Measurements from ENCODE around the gene SH3GL1.

GRCh38 chr19:4437103-4437502, 36.8 kb upstream of the SH3GL1 start:
- no peak for TF ChIP-seq EZH2 (optimal IDR thresholded peaks at IDR 0.05; ENCODE audit: low read depth, low read length)
- no peak for TF ChIP-seq CTCF (IDR thresholded peaks at IDR 0.05; ENCODE audit: low read length)
